Osteoblast (primary cell): ENCODE data around the gene C1orf74. TPM values are rescaled to one million over a fixed set of nuclear protein-coding genes. Genes with fewer than 3 reads are reported as not detected.

Experiments
- DNase-seq: peaks from one replicate; pipeline ENCODE4 v3.0.0; 2011; ENCODE audit warnings: low spot score, mixed read lengths; ENCODE audit not compliant: insufficient read length; ENCODE audit errors: missing footprints
- H2AFZ ChIP-seq: 2 replicates; pipeline ENCODE4 v1.6.0; 2011; ENCODE audit warnings: mild to moderate bottlenecking, low read length
- H3K27ac ChIP-seq: 2 replicates; pipeline ENCODE4 v1.5.1; 2011; ENCODE audit warnings: mild to moderate bottlenecking, low read depth, low read length, moderate library complexity
- H3K27me3 ChIP-seq: 2 replicates; pipeline ENCODE4 v1.6.0; 2012; ENCODE audit warnings: mild to moderate bottlenecking, control low read depth, inconsistent platforms, low read length, moderate library complexity; ENCODE audit not compliant: insufficient read depth
- H3K36me3 ChIP-seq: 2 replicates; pipeline ENCODE4 v1.5.1; 2011; ENCODE audit warnings: mild to moderate bottlenecking, low read length, control low read depth, moderate library complexity; ENCODE audit not compliant: insufficient read depth
- H3K4me1 ChIP-seq: 2 replicates; pipeline ENCODE4 v1.5.1; 2011; ENCODE audit warnings: mild to moderate bottlenecking, low read length, control low read depth, moderate library complexity; ENCODE audit not compliant: insufficient read depth
- H3K4me2 ChIP-seq: 2 replicates; pipeline ENCODE4 v1.6.0; 2011; ENCODE audit warnings: mild to moderate bottlenecking, low read length; ENCODE audit not compliant: insufficient read depth
- H3K4me3 ChIP-seq: fragments of 200-600 bp; sonication (generic); 3 replicates; pipeline ENCODE4 v1.5.1; 2012; ENCODE audit warnings: mild to moderate bottlenecking, low read length, inconsistent platforms; ENCODE audit not compliant: insufficient read depth
- H3K79me2 ChIP-seq: 2 replicates; pipeline ENCODE4 v1.6.0; 2012; ENCODE audit warnings: mild to moderate bottlenecking, low read length, control low read depth, inconsistent platforms; ENCODE audit not compliant: insufficient read depth
- H3K9me3 ChIP-seq: 2 replicates; pipeline ENCODE4 v1.5.1; 2011; ENCODE audit warnings: low read depth, low read length, control low read depth
- H4K20me1 ChIP-seq: 2 replicates; pipeline ENCODE4 v1.6.0; 2012; ENCODE audit warnings: mild to moderate bottlenecking, low read length, control low read depth; ENCODE audit not compliant: insufficient read depth
- total RNA-seq: library from RNA; depleted of rRNA; stranded (reverse); fragments of >200 nt; gene quantifications from 2 replicates; pipeline ENCODE4 v1.2.3, GENCODE V29; 2012
- TF ChIP-seq, protein P1 (sequence below): IDR thresholded peaks from 2 replicates; pipeline ENCODE4 v1.5.1; 2011; ENCODE audit warnings: mild to moderate bottlenecking, low read depth, low read length, moderate library complexity; ENCODE audit errors: extremely low read depth

C1orf74 gene
- total RNA-seq, 1 donor, result 2.5 TPM

DNA sequence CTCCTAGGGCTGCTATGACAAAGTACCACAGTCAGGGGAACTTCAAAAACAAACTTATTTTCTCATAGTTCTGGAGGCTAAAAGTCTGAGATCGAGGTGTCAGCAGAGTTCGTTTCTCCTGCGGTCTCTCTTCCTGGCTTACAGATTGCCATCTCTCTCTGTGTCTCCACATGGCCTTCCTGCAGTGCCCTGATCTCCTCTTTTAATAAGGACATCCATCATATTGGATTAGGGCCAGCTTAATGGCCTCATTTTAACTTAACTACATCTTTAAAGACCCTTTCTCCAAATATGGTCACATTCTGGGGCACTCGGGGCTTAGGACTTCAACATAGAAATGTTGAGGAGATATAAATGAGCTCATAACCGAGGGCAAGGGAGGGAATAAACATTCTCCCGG lies 12.2 kb downstream of the C1orf74 start:
- no peak overlapping the region for H3K4me3 ChIP-seq
- no peak overlapping the region for H3K27ac ChIP-seq
- H3K4me2 ChIP-seq, result no peak overlapping the region
- TF ChIP-seq, protein P1, sequence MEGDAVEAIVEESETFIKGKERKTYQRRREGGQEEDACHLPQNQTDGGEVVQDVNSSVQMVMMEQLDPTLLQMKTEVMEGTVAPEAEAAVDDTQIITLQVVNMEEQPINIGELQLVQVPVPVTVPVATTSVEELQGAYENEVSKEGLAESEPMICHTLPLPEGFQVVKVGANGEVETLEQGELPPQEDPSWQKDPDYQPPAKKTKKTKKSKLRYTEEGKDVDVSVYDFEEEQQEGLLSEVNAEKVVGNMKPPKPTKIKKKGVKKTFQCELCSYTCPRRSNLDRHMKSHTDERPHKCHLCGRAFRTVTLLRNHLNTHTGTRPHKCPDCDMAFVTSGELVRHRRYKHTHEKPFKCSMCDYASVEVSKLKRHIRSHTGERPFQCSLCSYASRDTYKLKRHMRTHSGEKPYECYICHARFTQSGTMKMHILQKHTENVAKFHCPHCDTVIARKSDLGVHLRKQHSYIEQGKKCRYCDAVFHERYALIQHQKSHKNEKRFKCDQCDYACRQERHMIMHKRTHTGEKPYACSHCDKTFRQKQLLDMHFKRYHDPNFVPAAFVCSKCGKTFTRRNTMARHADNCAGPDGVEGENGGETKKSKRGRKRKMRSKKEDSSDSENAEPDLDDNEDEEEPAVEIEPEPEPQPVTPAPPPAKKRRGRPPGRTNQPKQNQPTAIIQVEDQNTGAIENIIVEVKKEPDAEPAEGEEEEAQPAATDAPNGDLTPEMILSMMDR, result no peak
- H3K36me3 ChIP-seq, result no peaks in the 10 kb centered on the region
- H3K4me1 ChIP-seq, result peaks cover 22% of the 10 kb centered on the region
- no peak overlapping the region for H2AFZ ChIP-seq
- no peaks in the 10 kb centered on the region for H3K9me3 ChIP-seq
- no peak for DNase-seq
- no peaks in the 10 kb centered on the region for H4K20me1 ChIP-seq
- H3K27me3 ChIP-seq, result no peaks in the 10 kb centered on the region
- H3K79me2 ChIP-seq, result no peaks in the 10 kb centered on the region

DNA sequence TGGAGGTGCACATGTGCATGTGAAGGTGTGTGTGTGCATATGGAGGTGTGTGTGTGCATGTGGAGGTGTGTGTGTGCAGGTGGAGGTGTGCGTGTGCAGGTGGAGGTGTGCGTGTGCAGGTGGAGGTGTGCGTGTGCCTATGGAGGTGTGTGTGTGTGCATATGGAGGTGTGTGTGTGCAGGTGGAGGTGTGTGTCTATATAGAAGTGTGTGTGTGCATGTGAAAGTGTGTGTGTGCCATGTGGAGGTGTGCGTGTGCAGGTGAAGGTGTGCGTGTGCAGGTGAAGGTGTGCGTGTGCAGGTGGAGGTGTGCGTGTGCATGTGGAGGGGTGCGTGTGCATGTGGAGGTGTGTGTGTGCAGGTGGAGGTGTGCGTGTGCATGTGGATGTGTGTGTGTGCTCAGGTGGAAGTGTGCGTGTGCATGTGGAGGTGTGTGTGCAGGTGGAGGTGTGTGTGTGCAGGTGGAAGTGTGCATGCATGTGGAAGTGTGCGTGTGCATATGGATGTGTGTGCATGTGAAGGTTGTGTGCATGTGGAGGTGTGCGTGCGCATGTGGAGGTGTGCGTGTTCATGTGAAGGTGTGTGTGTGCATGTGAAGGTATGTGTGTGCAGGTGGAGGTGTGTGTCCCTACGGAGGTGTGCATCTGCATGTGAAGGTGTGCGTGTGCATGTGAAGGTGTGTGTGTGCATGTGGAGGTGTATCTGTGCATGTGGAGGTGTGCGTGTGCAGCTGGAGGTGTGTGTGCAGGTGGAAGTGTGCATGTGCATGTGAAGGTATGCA lies 13.5 kb downstream of the C1orf74 start:
- TF ChIP-seq, protein P1, result no peak
- no peak overlapping the region for H3K27ac ChIP-seq
- H3K79me2 ChIP-seq, result no peaks in the 10 kb centered on the region
- H3K9me3 ChIP-seq, result no peaks in the 10 kb centered on the region
- H3K27me3 ChIP-seq, result no peaks in the 10 kb centered on the region
- H3K36me3 ChIP-seq, result no peaks in the 10 kb centered on the region
- no peak for DNase-seq
- no peak overlapping the region for H3K4me3 ChIP-seq
- no peak overlapping the region for H2AFZ ChIP-seq
- no peaks in the 10 kb centered on the region for H4K20me1 ChIP-seq
- no peak overlapping the region for H3K4me2 ChIP-seq
- peaks cover 22% of the 10 kb centered on the region for H3K4me1 ChIP-seq

DNA sequence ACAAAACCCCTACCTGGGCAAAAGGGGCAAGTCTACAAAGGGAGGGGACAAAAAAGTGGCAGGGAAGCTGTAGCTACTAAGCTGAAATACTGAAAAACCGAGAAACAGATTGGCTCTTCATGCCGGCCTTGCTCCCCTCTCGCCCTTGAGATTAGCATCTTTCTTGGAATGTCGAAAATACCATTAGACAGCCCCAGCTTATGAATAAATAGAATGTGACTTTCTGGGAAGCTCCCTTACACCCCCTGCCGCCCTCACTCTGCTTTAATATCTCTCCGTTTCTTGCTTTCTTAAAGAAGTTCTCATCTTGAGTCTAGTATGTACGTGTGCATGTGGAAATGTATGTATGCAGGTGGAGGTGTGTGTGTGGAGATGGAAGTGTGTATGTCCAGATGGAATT lies 14.4 kb downstream of the C1orf74 start:
- Histone ChIP-seq H3K4me1 (peaks cover 22% of the 10 kb centered on the region), H3K36me3 (no peaks in the 10 kb centered on the region), H3K4me3 (peak overlapping the region; percentile 18), H3K79me2 (no peaks in the 10 kb centered on the region), H4K20me1 (no peaks in the 10 kb centered on the region), H3K9me3 (no peaks in the 10 kb centered on the region), H2AFZ (peak overlapping the region; percentile 88), H3K27me3 (no peaks in the 10 kb centered on the region), H3K27ac (peak overlapping the region; percentile 93), H3K4me2 (peak overlapping the region; percentile 66)
- TF ChIP-seq, protein P1, result no peak
- DNase-seq, result no peak

DNA sequence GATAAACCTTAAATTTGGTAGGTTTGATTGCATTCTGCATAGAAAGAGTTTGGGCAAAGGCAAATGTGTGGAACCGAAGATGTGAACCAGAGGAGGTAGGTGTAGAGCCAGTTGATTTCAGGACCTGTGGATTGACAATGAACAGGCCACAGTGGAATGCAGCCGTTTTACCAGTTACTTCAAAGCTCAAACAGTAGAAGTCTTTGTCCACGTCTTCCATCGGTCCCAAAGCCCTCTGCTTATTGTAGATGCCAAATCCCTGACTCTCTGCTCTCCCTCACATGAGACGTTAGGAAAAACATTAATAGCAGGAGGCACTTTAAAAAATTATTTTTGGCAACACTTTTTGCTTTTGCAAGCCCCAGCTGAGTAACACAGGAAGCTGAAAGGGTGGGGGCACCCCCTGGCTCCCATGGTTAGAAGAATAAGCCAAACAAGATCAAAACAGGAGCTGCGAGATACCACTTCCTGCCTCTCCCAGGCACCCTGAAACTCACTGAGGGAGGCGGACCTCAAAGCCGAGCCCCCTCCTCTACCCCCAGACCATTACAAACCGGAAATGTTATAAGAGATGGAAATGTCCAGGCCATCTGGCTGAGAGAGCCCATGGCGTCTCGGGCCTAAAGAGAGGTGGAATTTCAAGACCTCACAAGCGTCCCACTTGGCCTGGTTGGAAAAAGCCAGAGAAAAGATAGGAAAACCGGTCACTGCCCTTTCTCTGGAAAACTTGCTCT lies 15.0 kb downstream of the C1orf74 start:
- H3K79me2 ChIP-seq, result no peaks in the 10 kb centered on the region
- H2AFZ ChIP-seq, result peak overlapping the region; percentile 88
- peak; percentile 92 for DNase-seq
- no peaks in the 10 kb centered on the region for H3K36me3 ChIP-seq
- no peaks in the 10 kb centered on the region for H3K27me3 ChIP-seq
- H3K27ac ChIP-seq, result peak overlapping the region; percentile 93
- H4K20me1 ChIP-seq, result no peaks in the 10 kb centered on the region
- peak overlapping the region; percentile 18 for H3K4me3 ChIP-seq
- peaks cover 22% of the 10 kb centered on the region for H3K4me1 ChIP-seq
- peak overlapping the region; percentile 66 for H3K4me2 ChIP-seq
- H3K9me3 ChIP-seq, result no peaks in the 10 kb centered on the region
- TF ChIP-seq, protein P1, result no peak
